ENCODE results near the gene DLEU7. TPM values are rescaled to one million over a fixed set of nuclear protein-coding genes. Genes with fewer than 3 reads are reported as not detected.

DLEU7 gene
- total RNA-seq, 1 donor from 2014 or later: not detected

GRCh38 chr13:50787316-50788195 is 55.9 kb downstream of the DLEU7 start:
- TF ChIP-seq CTCF (IDR thresholded peaks at IDR 0.05; ENCODE audit: insufficient read depth, low read length, poor library complexity, severe bottlenecking): no peak
- H3K27me3 ChIP-seq (ENCODE audit: control insufficient read depth, insufficient read depth, low read length): no peaks in the 10 kb centered on the region
- DNase-seq (ENCODE audit: low read depth): no peak
- no peak overlapping the region for H3K4me3 ChIP-seq (ENCODE audit: low read depth, low read length)
- H3K36me3 ChIP-seq (ENCODE audit: control insufficient read depth, insufficient read depth, low read length): no peaks in the 10 kb centered on the region

- TF ChIP-seq CTCF (IDR thresholded peaks at IDR 0.05; ENCODE audit: insufficient read depth, low read length, poor library complexity, severe bottlenecking): no peak
- no peak for DNase-seq (ENCODE audit: low read depth)
- no peaks in the 10 kb centered on the region for H3K27me3 ChIP-seq (ENCODE audit: control insufficient read depth, insufficient read depth, low read length)
- no peak overlapping the region for H3K4me3 ChIP-seq (ENCODE audit: low read depth, low read length)
- no peaks in the 10 kb centered on the region for H3K36me3 ChIP-seq (ENCODE audit: control insufficient read depth, insufficient read depth, low read length)
Observed at GRCh38 chr13:50783717-50784290, 59.7 kb downstream of the DLEU7 start.

- no peak for DNase-seq (ENCODE audit: low read depth)
Observed at GRCh38 chr13:50783066-50783465, 60.4 kb downstream of the DLEU7 start.

GRCh38 chr13:50780201-50781015 is 63.1 kb downstream of the DLEU7 start:
- Histone ChIP-seq H3K4me3 (ENCODE audit: low read depth, low read length) (no peak overlapping the region), H3K36me3 (ENCODE audit: control insufficient read depth, insufficient read depth, low read length) (no peaks in the 10 kb centered on the region), H3K27me3 (ENCODE audit: control insufficient read depth, insufficient read depth, low read length) (no peaks in the 10 kb centered on the region)
- DNase-seq (ENCODE audit: low read depth): no peak
- no peak for TF ChIP-seq CTCF (IDR thresholded peaks at IDR 0.05; ENCODE audit: insufficient read depth, low read length, poor library complexity, severe bottlenecking)

More at GRCh38 chr13:50783066-50783465, 60.4 kb downstream of the DLEU7 start:
- H3K4me3 ChIP-seq (ENCODE audit: low read depth, low read length): no peak overlapping the region
- TF ChIP-seq CTCF (IDR thresholded peaks at IDR 0.05; ENCODE audit: insufficient read depth, low read length, poor library complexity, severe bottlenecking): no peak
- no peaks in the 10 kb centered on the region for H3K36me3 ChIP-seq (ENCODE audit: control insufficient read depth, insufficient read depth, low read length)
- no peaks in the 10 kb centered on the region for H3K27me3 ChIP-seq (ENCODE audit: control insufficient read depth, insufficient read depth, low read length)

GRCh38 chr13:50779443-50780200 is 63.9 kb downstream of the DLEU7 start:
- no peaks in the 10 kb centered on the region for H3K27me3 ChIP-seq (ENCODE audit: control insufficient read depth, insufficient read depth, low read length)
- H3K36me3 ChIP-seq (ENCODE audit: control insufficient read depth, insufficient read depth, low read length): no peaks in the 10 kb centered on the region
- no peak for TF ChIP-seq CTCF (IDR thresholded peaks at IDR 0.05; ENCODE audit: insufficient read depth, low read length, poor library complexity, severe bottlenecking)
- DNase-seq (ENCODE audit: low read depth): no peak
- H3K4me3 ChIP-seq (ENCODE audit: low read depth, low read length): no peak overlapping the region

All from kidney epithelial cell (primary cell).